Esophagus muscularis mucosa (tissue), 4 donors: ENCODE results near the gene DCLK2. TPM values are rescaled to one million over a fixed set of nuclear protein-coding genes. Genes with fewer than 3 reads are reported as not detected.

ENCODE experiments used
- DNase-seq: peaks from one replicate; pipeline ENCODE4 v3.0.0-alpha.2; 2017; ENCODE audit errors: extremely low spot score
- H3K27ac ChIP-seq, 4 donors: fragments of 200-600 bp; sonication (generic); replicated peaks in 1 of 4; 1 replicate in 3 of 4; 2 replicates in 1 of 4; pipeline ENCODE4 v1.5.1; 2016 to 2019; ENCODE audit warnings: mild to moderate bottlenecking in 1 of 4
- H3K27me3 ChIP-seq, 4 donors: fragments of 200-600 bp; sonication (generic); one replicate each; pipeline versions ENCODE4 v1.5.1 to v1.6.0; 2016 to 2019
- H3K36me3 ChIP-seq, 4 donors: fragments of 200-600 bp; sonication (generic); one replicate each; pipeline ENCODE4 v1.5.1; 2016 to 2019
- H3K4me1 ChIP-seq, 4 donors: fragments of 200-600 bp; sonication (generic); one replicate each; pipeline ENCODE4 v1.5.1; 2016 to 2019
- H3K4me3 ChIP-seq, 4 donors: fragments of 200-600 bp; sonication (generic); 1 replicate in 2 of 4; 2 replicates in 2 of 4; pipeline ENCODE4 v1.5.1; 2016 to 2019; ENCODE audit warnings: mild to moderate bottlenecking in 4 of 4, moderate library complexity in 1 of 4
- H3K9me3 ChIP-seq, 4 donors: fragments of 200-600 bp; sonication (generic); 1 replicate in 3 of 4; 2 replicates in 1 of 4; pipeline ENCODE4 v1.5.1; 2016 to 2019
- CTCF ChIP-seq, 3 experiments: fragments of 200-600 bp in 2 of 3; fragments of 450-650 bp in 1 of 3; sonication (generic) in 2 of 3; IDR thresholded peaks; one replicate each; pipeline ENCODE4 v1.5.1; 2017 to 2019; ENCODE audit warnings: antibody characterized with exemption in 3 of 3, mild to moderate bottlenecking in 2 of 3, moderate library complexity in 1 of 3
- EP300 ChIP-seq: sonication (generic); formaldehyde crosslinking; IDR thresholded peaks from one replicate; pipeline ENCODE4 v1.6.1; 2017; ENCODE audit warnings: antibody characterized with exemption
- POLR2A ChIP-seq: fragments of 450-650 bp; IDR thresholded peaks from one replicate; pipeline ENCODE4 v1.6.1; 2017; ENCODE audit warnings: antibody characterized with exemption, moderate library complexity, mild to moderate bottlenecking, low read depth
- POLR2AphosphoS5 ChIP-seq, 2 donors: sonication (generic); formaldehyde crosslinking; IDR thresholded peaks; one replicate each; pipeline ENCODE4 v1.6.1; 2017; ENCODE audit warnings: antibody characterized with exemption in 2 of 2
- WGBS: methylation state at CpG from one replicate; pipeline ENCODE4 v1.1.5; 2018; 5-methylcytosine and 5-hydroxymethylcytosine counted together
- intact Hi-C: fragments of 100-400 bp; cut with DNase I; formaldehyde crosslinking; loops from one replicate; pipeline ENCODE4 v1.15.1; 2023
- total RNA-seq, 4 donors: library from RNA; depleted of rRNA; stranded (reverse); fragments of >200 nt; gene quantifications; one replicate each; pipeline versions ENCODE4 v1.1.0 to v1.2.1, GENCODE V29; 2016

DCLK2 gene
- total RNA-seq, 4 donors from 2014 or later = 15.4 to 29.3 (median 19.3) TPM

DNA sequence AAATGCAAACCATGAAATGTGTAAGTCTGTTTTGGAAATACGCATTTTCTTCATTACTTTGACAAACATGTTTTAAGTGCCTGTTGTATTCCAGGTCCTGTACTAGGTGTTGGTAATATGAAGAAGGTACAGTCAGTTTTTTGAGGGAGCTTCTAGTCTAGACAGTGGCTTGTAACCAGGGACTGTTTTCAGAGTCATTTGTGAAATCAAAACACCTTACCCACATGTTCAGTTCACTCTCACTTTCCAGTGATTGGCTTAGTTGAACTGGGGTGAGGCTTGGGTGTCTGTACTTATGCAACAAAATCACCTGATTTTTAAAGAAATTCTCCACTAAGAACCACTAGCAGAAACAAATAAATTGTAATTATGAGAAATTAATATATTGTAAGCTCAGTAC, 16.4 kb downstream of the DCLK2 start:
- intact Hi-C loops = no loop called here
- no peak for DNase-seq
- no peak for TF ChIP-seq CTCF (IDR thresholded peaks at IDR 0.05)
- TF ChIP-seq POLR2A = no peak
- no peak for TF ChIP-seq POLR2AphosphoS5 (IDR thresholded peaks at IDR 0.05)
- TF ChIP-seq EP300 = no peak
- Histone ChIP-seq H3K27ac (no peak overlapping the region), H3K27me3 (no peaks in the 10 kb centered on the region), H3K36me3 (no peaks in the 10 kb centered on the region), H3K9me3 (no peaks in the 10 kb centered on the region), H3K4me3 (no peak overlapping the region), H3K4me1 (peaks cover 2 to 12% (median 7%) of the 10 kb centered on the region in 4 donors)
- WGBS = 94% methylated on average over 1 of the region's 1 CpG

- 95% methylated on average over 3 of the region's 3 CpGs for WGBS
- peaks cover 0 to 2% (median 0%) of the 10 kb centered on the region in 4 donors for H3K4me1 ChIP-seq
- no peaks in the 10 kb centered on the region for H3K9me3 ChIP-seq
- TF ChIP-seq CTCF (IDR thresholded peaks at IDR 0.05) = no peak
- TF ChIP-seq POLR2AphosphoS5 (IDR thresholded peaks at IDR 0.05) = no peak
- no peak for TF ChIP-seq EP300
- no peak for TF ChIP-seq POLR2A
- no peaks in the 10 kb centered on the region for H3K27me3 ChIP-seq
- H3K36me3 ChIP-seq = no peaks in the 10 kb centered on the region
- intact Hi-C loops = no loop called here
- DNase-seq = no peak
- no peak overlapping the region for H3K27ac ChIP-seq
- H3K4me3 ChIP-seq = no peak overlapping the region
These were observed 18.4 kb downstream of the DCLK2 start for GRCh38 chr4:150096625-150097024.

DNA sequence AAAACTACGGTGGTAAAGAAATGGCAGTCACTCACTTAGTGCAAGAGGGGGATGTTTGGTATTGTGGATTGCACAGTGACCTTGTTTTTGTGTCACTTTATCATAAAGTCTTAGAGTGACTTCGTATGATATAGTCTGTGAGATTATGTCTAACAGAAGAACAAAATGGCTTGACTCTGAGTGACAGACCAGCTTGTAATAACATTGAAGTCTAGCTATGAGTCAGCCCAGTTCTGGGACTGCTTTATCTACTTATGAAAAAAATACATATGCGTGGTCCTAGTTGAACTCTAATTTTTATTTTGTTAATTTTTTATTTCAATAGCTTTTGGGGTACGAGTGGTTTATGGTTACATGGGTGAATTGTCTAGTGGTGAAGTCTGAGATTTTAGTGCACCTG, 20.0 kb downstream of the DCLK2 start:
- no peak overlapping the region for H3K27ac ChIP-seq
- intact Hi-C loops = no loop called here
- no peak overlapping the region for H3K4me3 ChIP-seq
- H3K36me3 ChIP-seq = peaks cover 0 to 3% (median 0%) of the 10 kb centered on the region in 4 donors
- DNase-seq = no peak
- peaks cover 0 to 2% (median 0%) of the 10 kb centered on the region in 4 donors for H3K4me1 ChIP-seq
- 77% methylated on average over 4 of the region's 4 CpGs for WGBS
- no peaks in the 10 kb centered on the region for H3K9me3 ChIP-seq
- H3K27me3 ChIP-seq = no peaks in the 10 kb centered on the region
- no peak for TF ChIP-seq EP300
- TF ChIP-seq CTCF (IDR thresholded peaks at IDR 0.05) = no peak
- TF ChIP-seq POLR2A = no peak
- no peak for TF ChIP-seq POLR2AphosphoS5 (IDR thresholded peaks at IDR 0.05)

- Histone ChIP-seq H3K27ac (no peak overlapping the region), H3K4me1 (no peaks in the 10 kb centered on the region), H3K36me3 (peaks cover 0 to 3% (median 0%) of the 10 kb centered on the region in 4 donors), H3K9me3 (no peaks in the 10 kb centered on the region), H3K27me3 (no peaks in the 10 kb centered on the region), H3K4me3 (no peak overlapping the region)
- no peak for DNase-seq
- intact Hi-C loops = no loop called here
- TF ChIP-seq POLR2A (no peak), CTCF (IDR thresholded peaks at IDR 0.05) (no peak), POLR2AphosphoS5 (IDR thresholded peaks at IDR 0.05) (no peak), EP300 (no peak)
- WGBS = 97% methylated on average over 2 of the region's 2 CpGs
These were observed 26.3 kb downstream of the DCLK2 start for GRCh38 chr4:150104404-150105027.

DNA sequence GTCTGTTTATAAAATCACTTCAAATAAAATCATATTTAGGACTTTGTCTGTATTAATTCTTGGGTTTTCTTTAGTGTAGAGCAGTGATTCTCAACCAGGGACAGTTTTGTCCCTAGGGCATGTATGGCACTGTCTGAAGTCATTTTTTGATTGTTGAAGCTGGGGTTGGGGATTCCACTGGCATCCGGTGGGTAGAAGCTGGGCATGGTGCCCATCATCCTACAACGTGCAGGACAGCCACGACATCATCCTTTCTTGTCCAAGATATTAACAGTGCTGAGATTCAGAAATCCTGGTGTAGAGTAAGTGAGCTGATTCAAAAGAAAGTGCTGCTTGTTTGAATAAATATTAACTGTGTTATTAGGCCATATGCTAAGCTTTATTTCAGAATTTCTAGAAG, 28.6 kb downstream of the DCLK2 start:
- 25% methylated on average over 3 of the region's 3 CpGs for WGBS
- Histone ChIP-seq H3K27ac (no peak overlapping the region), H3K9me3 (peaks cover 0 to 9% (median 0%) of the 10 kb centered on the region in 4 donors), H3K27me3 (no peaks in the 10 kb centered on the region), H3K4me1 (no peaks in the 10 kb centered on the region), H3K4me3 (no peak overlapping the region), H3K36me3 (peaks cover 0 to 3% (median 0%) of the 10 kb centered on the region in 4 donors)
- TF ChIP-seq EP300 = no peak
- no peak for TF ChIP-seq CTCF (IDR thresholded peaks at IDR 0.05)
- TF ChIP-seq POLR2A = no peak
- TF ChIP-seq POLR2AphosphoS5 (IDR thresholded peaks at IDR 0.05) = no peak
- no peak for DNase-seq
- intact Hi-C loops = no loop called here
